ENCODE results near the gene UGDH.

GRCh38 chr4:39472396-39472795 lies 54.8 kb downstream of the UGDH start:
- TF ChIP-seq ISL1 (CRISPR knock-in tag; IDR thresholded peaks at IDR 0.05): no peak
- TF ChIP-seq PATZ1 (CRISPR knock-in tag; IDR thresholded peaks at IDR 0.05; ENCODE audit: borderline replicate concordance): no peak
- TF ChIP-seq CREB5 (CRISPR knock-in tag; IDR thresholded peaks at IDR 0.05; ENCODE audit: low read depth): no peak
